SK-N-SH (cell line): ENCODE data around the gene PWP1. TPM values are rescaled to one million over a fixed set of nuclear protein-coding genes. Genes with fewer than 3 reads are reported as not detected.

Experiments used
- CTCF ChIA-PET: fragments of 300-600, 350-600 bp; formaldehyde crosslinking; extraction: SDS; loops from one replicate; lab custom pipeline; 2021; lab: Yijun Ruan, JAX
- POLR2A ChIA-PET: fragments of 350-600 bp; sonication (Branson Sonifier 250); formaldehyde crosslinking; extraction: SDS; loops from one replicate; lab custom pipeline; 2020; ENCODE audit warnings: antibody characterized with exemption, inconsistent platforms; lab: Yijun Ruan, JAX
- DNase-seq: peaks from one replicate; pipeline ENCODE4 v3.0.0; 2012
- H2AFZ ChIP-seq: fragments of 200-600 bp; sonication (generic); 2 replicates; pipeline ENCODE4 v1.8.1; 2016; ENCODE audit warnings: antibody characterized with exemption, mild to moderate bottlenecking, low read depth
- H3F3A ChIP-seq: fragments of 200-600 bp; sonication (generic); replicated peaks from 2 replicates; pipeline ENCODE3; 2016; ENCODE audit warnings: antibody characterized with exemption, mild to moderate bottlenecking; ENCODE audit not compliant: insufficient read depth
- H3K27ac ChIP-seq, 2 experiments: fragments of 200-500 bp in 1 of 2; fragments of 200-600 bp in 1 of 2; sonication (Bioruptor generic) in 1 of 2; sonication (generic), shearing (Covaris generic) in 1 of 2; 2 replicates each; pipeline versions ENCODE4 v1.5.1 to v1.6.1; 2014 to 2016; ENCODE audit warnings: low read depth in 2 of 2, inconsistent platforms in 1 of 2, low read length in 1 of 2, mild to moderate bottlenecking in 1 of 2, mixed read lengths in 1 of 2
- H3K27me3 ChIP-seq: fragments of 200-600 bp; sonication (generic), shearing (Covaris generic); 2 replicates; pipeline ENCODE4 v1.6.1; 2016; ENCODE audit warnings: mixed run types; ENCODE audit not compliant: insufficient read depth
- H3K36me3 ChIP-seq, 2 experiments: fragments of 200-500 bp in 1 of 2; fragments of 200-600 bp in 1 of 2; sonication (Bioruptor generic) in 1 of 2; sonication (generic) in 1 of 2; replicated peaks in 1 of 2; 2 replicates each; pipeline versions ENCODE3 to v1.5.1; 2014 to 2016; ENCODE audit warnings: low read length in 1 of 2, mild to moderate bottlenecking in 1 of 2; ENCODE audit not compliant: insufficient read depth in 2 of 2, control insufficient read depth in 1 of 2
- H3K4me1 ChIP-seq, 2 experiments: fragments of 200-500 bp in 1 of 2; fragments of 200-600 bp in 1 of 2; sonication (Bioruptor generic) in 1 of 2; sonication (generic), shearing (Covaris generic) in 1 of 2; 2 replicates each; pipeline versions ENCODE4 v1.5.1 to v1.6.1; 2014 to 2016; ENCODE audit warnings: low read depth in 1 of 2, low read length in 1 of 2, mixed run types in 1 of 2; ENCODE audit not compliant: insufficient read depth in 2 of 2, control insufficient read depth in 1 of 2
- H3K4me2 ChIP-seq: fragments of 200-600 bp; sonication (generic), shearing (Covaris generic); 2 replicates; pipeline ENCODE4 v1.6.1; 2017; ENCODE audit warnings: mixed run types
- H3K4me3 ChIP-seq, 2 experiments: fragments of 200-500 bp in 1 of 2; fragments of 200-600 bp in 1 of 2; sonication (Bioruptor generic) in 1 of 2; sonication (generic), shearing (Covaris generic) in 1 of 2; 2 replicates each; pipeline versions ENCODE4 v1.5.1 to v1.8.1; 2014 to 2016; ENCODE audit warnings: low read depth in 2 of 2, inconsistent platforms in 1 of 2, low read length in 1 of 2, mild to moderate bottlenecking in 1 of 2, mixed read lengths in 1 of 2, moderate library complexity in 1 of 2
- H3K79me2 ChIP-seq: fragments of 200-600 bp; sonication (generic); 2 replicates; pipeline ENCODE4 v1.8.1; 2017; ENCODE audit warnings: mild to moderate bottlenecking; ENCODE audit not compliant: insufficient read depth
- H3K9ac ChIP-seq: fragments of 200-600 bp; sonication (generic); 2 replicates; pipeline ENCODE4 v1.6.1; 2017; ENCODE audit warnings: mixed run types
- H3K9me2 ChIP-seq: fragments of 200-600 bp; sonication (generic); 2 replicates; pipeline ENCODE4 v1.6.1; 2017; ENCODE audit warnings: mixed run types
- H3K9me3 ChIP-seq: fragments of 200-600 bp; sonication (generic); 2 replicates; pipeline ENCODE4 v1.6.1; 2017; ENCODE audit warnings: mixed run types, mild to moderate bottlenecking, moderate library complexity
- H4K20me1 ChIP-seq: fragments of 200-600 bp; sonication (generic); 2 replicates; pipeline ENCODE4 v1.6.1; 2017; ENCODE audit warnings: mild to moderate bottlenecking, mixed run types; ENCODE audit not compliant: insufficient read depth
- CHD2 ChIP-seq: fragments of 150-350 bp; IDR thresholded peaks from 2 replicates; pipeline ENCODE4 v1.6.1; 2018; ENCODE audit warnings: low read length; ENCODE audit not compliant: partially characterized antibody
- EP300 ChIP-seq, 2 experiments: IDR thresholded peaks; 2 replicates each; pipeline versions ENCODE4 v1.4.0 to v1.6.1; 2012; ENCODE audit warnings: borderline replicate concordance in 1 of 2, low read depth in 1 of 2, low read length in 1 of 2
- EZH2phosphoT487 ChIP-seq: fragments of 200-600 bp; sonication (generic); IDR thresholded peaks from 2 replicates; pipeline ENCODE4 v1.6.1; 2017; ENCODE audit warnings: low read depth, mixed run types, mild to moderate bottlenecking, antibody characterized with exemption, moderate library complexity, borderline replicate concordance
- FOXM1 ChIP-seq: IDR thresholded peaks from 2 replicates; pipeline ENCODE4 v1.4.0; 2012; ENCODE audit warnings: low read depth, mild to moderate bottlenecking
- GABPA ChIP-seq: IDR thresholded peaks from 2 replicates; pipeline ENCODE4 v1.4.0; 2012; ENCODE audit warnings: low read depth, mild to moderate bottlenecking
- GATA2 ChIP-seq: sonication (generic); formaldehyde crosslinking; IDR thresholded peaks from 2 replicates; pipeline ENCODE4 v1.5.0; 2020; ENCODE audit warnings: mild to moderate bottlenecking, missing genetic modification reagents
- NFIC ChIP-seq: IDR thresholded peaks from 2 replicates; pipeline ENCODE4 v1.4.0; 2012; ENCODE audit warnings: borderline replicate concordance
- RCOR1 ChIP-seq: fragments of 150-350 bp; IDR thresholded peaks from 2 replicates; pipeline ENCODE4 v1.6.1; 2017; ENCODE audit warnings: antibody characterized with exemption, low read length
- SMC3 ChIP-seq: IDR thresholded peaks from 2 replicates; pipeline ENCODE4 v1.6.1; 2012; ENCODE audit warnings: low read depth, low read length, improper control_type of control experiment
- TCF12 ChIP-seq: IDR thresholded peaks from 2 replicates; pipeline ENCODE4 v1.4.0; 2012
- WGBS: methylation state at CpG from one replicate; pipeline ENCODE4 v1.1.6; 2017; ENCODE audit warnings: low lambda C conversion rate; 5-methylcytosine and 5-hydroxymethylcytosine counted together
- polyA plus RNA-seq, 3 experiments: library from polyadenylated mRNA; depleted of rRNA; stranded (reverse); fragments of >200 nt; gene quantifications; 2 replicates each; pipeline ENCODE4 v1.2.3, GENCODE V29; 2012

PWP1 gene
- polyA plus RNA-seq, 1 of the 3 experiments (the other 2 are of a cell fraction) = 129 TPM

GRCh38 chr12:107645630-107646333, 39.8 kb upstream of the PWP1 start:
- DNase-seq = peak; percentile 54
- H3K27ac ChIP-seq = peak overlapping the region in 1 of 2 experiments; percentile 40; a peak in 1 of 4 replicates
- no peak overlapping the region for H2AFZ ChIP-seq

GRCh38 chr12:107646436-107646835, 39.2 kb upstream of the PWP1 start:
- no peak overlapping the region for H2AFZ ChIP-seq
- no peaks in the 10 kb centered on the region for H3K27me3 ChIP-seq
- no peaks in the 10 kb centered on the region for H4K20me1 ChIP-seq
- H3K4me1 ChIP-seq = peaks cover 0 to 22% of the 10 kb centered on the region in 2 experiments; a peak in 2 of 4 replicates
- ChIA-PET POLR2A (interaction anchor here (1.1 kb wide), 1 partner anchor 9 kb away, joined by 3 read pairs; no protein-coding TSS in a partner anchor), CTCF (interaction anchor here (3.0 kb wide), 1 partner anchor 29 kb away, joined by 7 read pairs; no protein-coding TSS in a partner anchor)
- no peaks in the 10 kb centered on the region for H3K9me3 ChIP-seq
- DNase-seq = no peak
- H3K27ac ChIP-seq = peak overlapping the region in 1 of 2 experiments; percentile 40; a peak in 2 of 4 replicates
- no peaks in the 10 kb centered on the region for H3K36me3 ChIP-seq
- H3K9me2 ChIP-seq = no peaks in the 10 kb centered on the region
- H3K4me3 ChIP-seq = no peak overlapping the region
- WGBS = 76% methylated on average over 7 of the region's 7 CpGs
- H3F3A ChIP-seq = no peaks in the 10 kb centered on the region
- no peaks in the 10 kb centered on the region for H3K79me2 ChIP-seq
- no peak overlapping the region for H3K4me2 ChIP-seq
- H3K9ac ChIP-seq = no peak overlapping the region
- TF ChIP-seq EP300 (IDR thresholded peaks at IDR 0.05; ENCODE audit: borderline replicate concordance in 1 of 2, low read depth in 1 of 2, low read length in 1 of 2) = no peak

More at GRCh38 chr12:107645630-107646333, 39.8 kb upstream of the PWP1 start:
- CTCF ChIA-PET = interaction anchor here (0.6 to 3.0 kb wide), 3 partner anchors 8 to 38 kb away, joined by 3 to 7 read pairs (median 3); no protein-coding TSS in a partner anchor
- H3K4me3 ChIP-seq = no peak overlapping the region
- no peak overlapping the region for H3K4me2 ChIP-seq
- no peaks in the 10 kb centered on the region for H4K20me1 ChIP-seq
- POLR2A ChIA-PET = interaction anchor here (1.1 kb wide), 1 partner anchor 10 kb away, joined by 3 read pairs; no protein-coding TSS in a partner anchor
- WGBS = 67% methylated on average over 23 of the region's 27 CpGs
- no peak for TF ChIP-seq CHD2
- TF ChIP-seq GABPA = no peak
- TF ChIP-seq FOXM1 = no peak
- TF ChIP-seq SMC3 = no peak
- no peak for TF ChIP-seq GATA2 (CRISPR knock-in tag)
- TF ChIP-seq RCOR1 = no peak
- no peak for TF ChIP-seq TCF12
- TF ChIP-seq NFIC = no peak
- no peaks in the 10 kb centered on the region for H3K79me2 ChIP-seq
- H3K9ac ChIP-seq = no peak overlapping the region
- H3K27me3 ChIP-seq = no peaks in the 10 kb centered on the region
- H3K9me3 ChIP-seq = no peaks in the 10 kb centered on the region
- no peaks in the 10 kb centered on the region for H3F3A ChIP-seq
- H3K4me1 ChIP-seq = peaks cover 0 to 17% of the 10 kb centered on the region in 2 experiments; a peak in 2 of 4 replicates
- H3K9me2 ChIP-seq = no peaks in the 10 kb centered on the region
- no peaks in the 10 kb centered on the region for H3K36me3 ChIP-seq

DNA sequence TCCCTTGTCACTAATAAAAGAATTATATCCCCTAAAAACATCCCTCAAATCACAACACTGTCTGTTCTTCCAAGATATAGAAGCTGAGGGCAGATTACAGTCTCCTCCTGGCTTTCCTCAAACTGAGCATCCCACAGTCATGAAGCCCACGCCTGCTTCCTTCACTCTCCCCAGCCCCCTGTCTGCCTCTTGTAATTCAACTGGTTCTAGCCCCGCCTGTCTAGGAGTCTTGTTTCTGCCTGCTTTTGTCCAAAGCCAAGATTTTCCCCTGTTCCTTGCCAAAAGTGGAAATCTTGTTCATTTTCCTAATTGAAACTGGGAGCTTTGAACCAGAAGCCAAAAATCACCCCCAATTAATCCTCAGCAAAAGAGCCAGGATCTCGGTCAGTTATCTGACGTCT, 35.9 kb upstream of the PWP1 start:
- Histone ChIP-seq H3F3A (no peaks in the 10 kb centered on the region), H2AFZ (no peak overlapping the region), H3K79me2 (no peaks in the 10 kb centered on the region), H3K27ac (peak overlapping the region in 1 of 2 experiments; percentile 12; a peak in 1 of 4 replicates), H3K9ac (no peak overlapping the region), H3K27me3 (no peaks in the 10 kb centered on the region), H3K9me3 (no peaks in the 10 kb centered on the region), H4K20me1 (no peaks in the 10 kb centered on the region), H3K4me3 (no peak overlapping the region), H3K9me2 (no peaks in the 10 kb centered on the region), H3K4me1 (peaks cover 0 to 34% of the 10 kb centered on the region in 2 experiments; a peak in 2 of 4 replicates), H3K36me3 (no peaks in the 10 kb centered on the region), H3K4me2 (no peak overlapping the region)
- ChIA-PET CTCF (interaction anchor here (1.3 kb wide), 1 partner anchor 25 kb away, joined by 4 read pairs; no protein-coding TSS in a partner anchor), POLR2A (no interaction called here)
- DNase-seq = no peak
- 42% methylated on average over 4 of the region's 4 CpGs for WGBS
- no peak for TF ChIP-seq EZH2phosphoT487
- no peak for TF ChIP-seq NFIC
